Endothelial cell of hepatic sinusoid (primary cell): ENCODE data around the gene SEMA5A.

Experiments
- in situ Hi-C: cut with HindIII; loops from 2 replicates; pipeline ENCODE4 v1.10.0; 2017; ENCODE audit warnings: low sequenced_read_pairs

Gene SEMA5A

DNA sequence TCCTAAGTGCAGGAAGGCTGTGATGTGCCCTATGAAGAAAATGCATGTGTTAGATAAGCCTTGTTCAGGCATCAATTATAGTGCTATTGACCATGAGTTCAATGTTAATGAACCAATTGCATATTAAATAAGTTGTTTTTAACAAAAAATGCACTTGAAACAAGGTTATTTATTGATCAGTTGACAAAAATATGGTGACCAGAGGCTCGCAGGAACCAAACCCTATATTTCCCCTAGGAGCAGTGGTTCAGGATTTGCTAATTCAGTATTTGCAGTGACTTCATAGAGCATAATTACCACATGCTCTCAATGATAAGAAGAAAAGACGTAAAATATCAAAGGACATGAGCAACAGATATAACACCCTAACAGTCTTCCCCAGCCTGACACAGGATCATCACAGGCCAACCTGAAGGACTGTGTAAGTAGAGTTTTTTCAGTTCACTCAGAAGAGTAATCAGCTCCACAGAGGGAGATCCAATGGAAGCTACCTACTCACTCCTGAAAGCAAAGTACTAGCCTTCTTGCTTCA is 92.3 kb downstream of the SEMA5A start:
- in situ Hi-C loops, result no loop called here

DNA sequence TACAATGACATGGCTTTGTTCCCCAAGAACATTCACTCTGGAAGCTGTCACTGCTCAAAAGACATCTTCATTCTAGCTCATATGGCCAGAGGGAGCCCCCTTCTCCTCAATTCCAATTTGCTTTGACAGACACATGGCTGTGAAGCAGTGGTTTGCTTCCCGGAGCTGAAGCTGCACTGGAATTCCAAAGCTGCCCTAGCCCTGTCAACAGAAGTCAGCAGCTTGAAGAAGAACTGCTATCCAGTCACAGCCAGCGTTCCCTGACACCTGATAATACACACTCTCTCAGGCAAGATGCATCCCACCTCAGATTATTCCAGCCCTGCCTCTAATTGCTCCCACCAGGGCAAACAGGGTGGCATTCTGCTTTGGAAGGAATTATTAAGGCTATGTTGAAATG is 93.7 kb downstream of the SEMA5A start:
- in situ Hi-C loops, result no loop called here

DNA sequence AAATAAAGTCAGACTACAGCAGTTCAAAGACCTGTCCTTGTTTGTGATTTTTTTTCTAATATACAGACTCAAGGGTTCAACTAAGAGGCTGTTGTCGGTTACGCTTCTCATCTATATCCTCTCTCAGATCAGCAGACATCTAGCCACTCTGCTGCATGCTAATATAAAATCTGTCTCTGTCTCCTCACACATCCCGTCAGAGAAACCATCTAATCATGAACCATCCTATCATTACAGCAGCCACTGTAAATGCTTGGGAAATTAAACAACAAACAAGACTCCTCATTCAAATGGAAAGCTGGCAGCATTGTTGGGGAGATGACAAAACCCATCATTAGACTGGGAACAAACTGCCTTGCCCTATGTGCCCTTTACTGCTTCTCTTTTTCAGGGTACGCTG is 94.8 kb downstream of the SEMA5A start:
- in situ Hi-C loops, result no loop called here

DNA sequence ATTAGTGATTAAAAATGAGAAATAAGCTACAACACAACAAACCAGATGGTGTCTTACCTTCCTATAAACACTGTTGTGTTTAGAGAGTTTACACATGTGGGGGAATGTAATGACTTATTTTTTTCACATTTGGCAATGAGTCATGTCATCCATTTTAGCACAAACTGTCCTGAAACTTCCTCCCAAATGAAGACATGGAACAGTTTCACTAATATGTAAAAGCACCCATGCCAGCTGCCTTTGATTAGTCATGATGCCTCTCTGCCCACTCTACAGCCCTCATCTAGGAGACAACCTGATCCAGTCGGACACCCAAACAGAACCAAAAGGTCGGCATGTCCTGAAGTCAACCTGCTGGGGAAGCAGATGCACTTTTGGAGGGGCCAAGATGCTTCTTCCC is 98.2 kb downstream of the SEMA5A start:
- in situ Hi-C loops, result no loop called here

DNA sequence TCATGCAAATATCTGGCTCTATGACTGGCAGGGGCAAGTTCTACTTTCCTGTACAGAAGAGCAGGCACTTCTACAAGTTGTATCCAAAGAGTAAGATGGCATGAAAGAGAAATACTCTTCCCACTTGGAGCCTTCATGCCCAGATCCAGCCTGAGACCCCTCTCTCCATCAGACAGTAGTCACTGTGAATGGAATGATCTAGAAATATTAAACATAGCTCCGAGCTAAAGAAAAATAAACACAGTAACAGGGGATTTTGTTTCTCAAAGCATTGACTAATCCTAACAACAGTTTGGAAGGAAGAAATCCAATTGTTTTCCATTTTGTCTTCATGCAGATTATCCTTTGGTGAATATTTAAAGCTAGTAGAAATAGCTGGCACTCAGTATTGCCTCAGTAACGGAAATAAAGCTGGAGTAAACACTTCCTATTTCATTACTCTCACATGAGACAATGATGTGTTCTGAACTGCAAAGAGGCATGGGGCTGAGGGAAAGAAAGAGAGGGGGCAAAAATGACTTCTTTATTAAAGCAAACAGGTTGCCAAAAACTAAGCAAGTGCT is 100.0 kb downstream of the SEMA5A start:
- in situ Hi-C loops, result no loop called here

DNA sequence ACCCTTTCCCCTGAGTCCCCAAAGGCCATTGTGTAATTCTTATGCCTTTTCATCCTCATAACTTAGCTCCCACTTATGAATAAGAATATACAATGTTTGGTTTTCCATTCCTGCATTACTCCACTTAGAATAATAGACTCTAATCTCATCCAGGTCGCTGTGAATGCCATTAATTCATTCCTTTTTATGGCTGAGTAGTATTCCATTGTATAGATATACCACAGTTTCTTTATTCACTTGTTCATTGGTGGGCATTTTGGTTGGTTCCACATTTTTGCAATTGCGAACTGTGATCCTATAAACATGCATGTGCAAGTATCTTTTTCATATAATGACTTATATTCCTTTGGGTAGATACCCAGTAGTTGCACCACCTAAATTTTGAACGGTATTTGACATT is 101.5 kb downstream of the SEMA5A start:
- in situ Hi-C loops, result no loop called here

DNA sequence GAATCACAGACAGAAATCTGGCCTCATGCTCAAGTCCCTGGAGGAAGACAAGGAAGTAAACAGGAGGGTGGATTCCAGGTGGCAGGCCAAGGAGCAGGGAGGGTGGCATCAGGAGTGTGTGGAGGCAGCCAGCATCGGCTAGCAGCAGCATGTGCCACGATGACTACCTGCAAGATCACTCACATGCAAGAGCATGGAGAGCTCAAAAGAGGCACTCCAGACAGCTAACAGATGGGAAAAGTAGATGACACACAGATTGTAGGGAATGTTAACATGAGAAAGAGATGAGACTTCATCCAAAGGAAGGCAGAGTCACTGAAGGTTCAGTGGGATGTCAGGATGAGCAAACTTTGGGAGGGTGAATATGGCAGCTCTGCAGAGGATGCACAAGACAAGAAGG is 104.3 kb downstream of the SEMA5A start:
- in situ Hi-C loops, result no loop called here

DNA sequence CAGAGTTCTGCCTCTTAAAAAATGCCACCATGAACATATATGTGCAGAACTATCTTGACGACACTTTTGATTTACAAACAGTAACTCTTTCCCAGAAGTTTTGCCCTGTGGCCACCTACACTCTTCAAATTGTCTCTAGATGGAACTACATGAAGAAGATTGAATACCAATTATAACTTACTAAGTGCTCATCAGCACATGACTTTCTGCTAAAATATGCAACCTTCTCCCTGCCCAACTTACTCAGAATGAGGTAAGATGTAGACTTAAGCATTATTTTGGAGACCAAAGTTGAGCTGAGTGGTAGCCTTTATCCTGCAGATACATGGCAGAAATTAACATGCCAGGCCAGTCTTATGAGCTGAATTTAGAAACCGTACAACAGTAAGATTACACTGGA is 105.4 kb downstream of the SEMA5A start:
- in situ Hi-C loops, result no loop called here

DNA sequence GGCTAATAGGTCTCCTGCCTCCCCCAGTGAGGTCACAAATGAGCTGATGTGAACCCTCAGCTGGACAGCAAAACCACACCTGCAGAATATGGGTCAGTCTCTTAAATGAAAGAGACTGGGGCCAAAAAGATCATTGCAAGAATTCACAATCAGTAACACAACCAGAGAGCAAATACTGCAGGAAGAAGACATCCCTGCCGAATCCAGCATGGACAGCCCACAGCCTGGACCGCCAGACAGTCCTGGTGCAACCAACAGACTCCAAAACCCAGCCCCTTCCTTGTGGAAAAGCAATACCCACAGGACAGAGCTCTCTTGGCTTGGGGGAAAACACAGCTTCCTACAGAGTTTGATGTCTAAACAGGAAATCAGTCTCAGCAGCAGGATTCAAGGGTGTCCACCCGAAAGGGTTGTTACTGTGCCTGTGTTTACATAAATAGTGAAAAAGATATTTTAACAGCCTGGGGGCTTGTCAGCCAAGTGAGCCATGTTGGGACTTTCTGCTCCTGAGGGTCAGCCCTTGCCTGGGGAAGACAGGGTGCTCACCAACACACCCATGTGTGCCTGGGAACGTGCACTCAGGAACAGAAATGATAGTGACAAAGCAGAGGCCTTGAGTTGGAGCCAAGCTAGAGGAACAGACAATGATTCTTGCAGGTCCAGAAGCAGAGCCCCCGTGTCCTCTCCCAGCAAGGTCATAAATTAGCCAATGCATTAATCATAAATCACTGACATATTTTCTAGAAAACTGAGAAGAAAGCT is 106.2 kb downstream of the SEMA5A start:
- in situ Hi-C loops, result no loop called here

DNA sequence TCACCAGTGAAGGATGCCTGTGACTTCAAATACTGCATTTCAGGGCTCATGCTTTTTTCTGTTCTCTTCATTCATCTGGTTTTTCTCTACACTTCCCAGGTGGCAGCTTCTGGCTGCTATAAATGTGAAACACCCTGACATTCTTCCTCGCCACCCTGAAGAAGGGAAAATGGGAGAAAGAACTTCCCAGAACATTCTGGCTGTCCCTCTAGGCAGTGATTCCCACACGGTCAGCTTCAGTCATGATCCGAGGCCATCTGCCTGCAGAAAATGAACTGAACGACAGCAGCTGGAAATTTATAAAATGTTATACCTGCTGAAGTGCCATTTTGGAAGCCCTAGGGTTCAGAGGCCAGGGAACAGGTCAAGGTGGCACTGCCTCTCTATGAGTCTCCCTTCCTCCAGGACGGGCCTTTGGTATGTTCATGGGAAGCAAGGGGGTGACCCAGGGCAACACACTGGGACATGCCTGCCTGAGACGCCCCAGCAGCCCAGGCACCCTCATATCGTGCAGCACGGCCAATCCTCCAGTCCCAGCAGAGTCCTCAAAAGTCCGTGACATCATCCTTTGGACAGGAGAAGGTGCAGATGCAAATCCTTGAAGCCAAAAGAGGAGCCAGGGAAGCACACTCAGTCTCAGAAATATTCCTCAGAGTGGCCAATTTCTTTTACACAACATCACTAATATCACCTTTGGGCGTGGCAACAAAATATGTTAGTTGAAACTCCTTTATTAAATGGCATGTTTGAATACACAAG is 107.1 kb downstream of the SEMA5A start:
- in situ Hi-C loops, result no loop called here

DNA sequence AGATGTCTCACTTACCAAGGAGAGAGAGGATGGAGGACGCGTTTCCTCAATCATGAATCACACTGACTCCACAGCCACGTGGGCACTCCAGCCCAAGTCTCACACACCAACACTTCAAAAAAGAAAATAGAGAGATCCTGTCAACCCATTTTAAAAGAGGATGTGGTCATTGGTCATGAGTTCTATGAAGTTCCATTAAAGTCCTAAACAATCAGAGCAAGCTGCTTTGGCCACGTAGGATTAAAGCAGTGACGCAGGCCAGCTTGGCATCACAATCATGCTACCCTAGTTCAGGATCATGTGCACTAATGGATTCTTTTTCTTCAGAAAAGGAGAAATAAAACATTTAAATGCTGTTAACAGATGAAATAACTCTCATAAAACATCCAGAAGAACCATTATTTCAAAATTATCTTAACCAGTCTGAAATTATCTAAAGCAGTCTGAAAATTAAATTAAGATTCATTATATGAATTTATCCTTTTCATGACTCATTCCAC is 108.1 kb downstream of the SEMA5A start:
- in situ Hi-C loops, result no loop called here

DNA sequence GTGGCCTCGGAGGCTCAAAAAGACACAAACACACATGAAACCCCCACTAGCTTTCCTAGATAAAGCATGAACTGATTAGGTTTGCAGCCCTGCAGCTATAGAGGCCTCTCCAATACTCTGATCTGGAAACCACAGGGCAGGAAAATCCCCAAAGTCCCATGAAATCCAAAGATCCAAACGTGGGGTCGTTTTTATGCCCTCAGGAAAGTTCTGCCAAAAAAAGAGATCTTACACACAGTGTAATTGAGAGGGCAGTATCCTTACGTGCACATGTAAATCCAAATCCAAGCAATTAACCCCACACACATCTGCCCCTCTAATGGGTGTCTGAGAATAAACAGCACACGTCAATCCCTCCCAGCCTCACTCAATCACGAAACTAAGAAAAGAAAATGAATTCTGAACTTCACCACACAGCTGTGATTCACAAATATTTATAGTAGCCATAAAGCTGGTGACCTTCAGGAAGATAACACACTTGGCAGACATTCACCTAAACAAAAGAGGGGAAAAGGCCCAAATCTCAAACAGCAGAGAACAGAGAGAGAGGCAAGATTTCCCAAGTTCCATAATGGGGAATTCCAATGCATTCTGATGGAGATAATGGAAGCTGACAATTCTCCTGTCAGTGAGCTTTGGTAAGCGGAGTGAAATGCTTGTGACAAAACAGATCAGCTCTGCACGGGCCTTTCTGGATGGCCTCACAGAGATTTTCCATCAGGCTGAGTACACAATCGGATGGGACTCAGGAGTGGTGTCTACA is 114.2 kb downstream of the SEMA5A start:
- in situ Hi-C loops, result no loop called here

DNA sequence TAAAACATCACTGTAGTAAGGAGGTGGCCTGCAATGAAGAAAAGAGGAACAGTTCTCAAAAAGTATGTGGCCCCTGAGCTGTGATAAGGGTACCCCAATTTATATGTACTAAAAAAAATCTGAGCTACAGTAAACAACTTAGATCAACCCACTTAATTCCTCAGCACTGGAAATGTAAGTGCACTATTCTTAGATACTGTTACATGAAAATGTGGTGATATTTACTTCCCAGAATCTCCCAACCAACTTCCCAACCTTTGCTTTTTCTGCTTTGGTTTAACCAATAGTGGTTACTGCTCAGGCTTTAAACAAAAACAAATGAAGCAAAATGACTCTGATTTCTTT is 114.8 kb downstream of the SEMA5A start:
- in situ Hi-C loops, result no loop called here

DNA sequence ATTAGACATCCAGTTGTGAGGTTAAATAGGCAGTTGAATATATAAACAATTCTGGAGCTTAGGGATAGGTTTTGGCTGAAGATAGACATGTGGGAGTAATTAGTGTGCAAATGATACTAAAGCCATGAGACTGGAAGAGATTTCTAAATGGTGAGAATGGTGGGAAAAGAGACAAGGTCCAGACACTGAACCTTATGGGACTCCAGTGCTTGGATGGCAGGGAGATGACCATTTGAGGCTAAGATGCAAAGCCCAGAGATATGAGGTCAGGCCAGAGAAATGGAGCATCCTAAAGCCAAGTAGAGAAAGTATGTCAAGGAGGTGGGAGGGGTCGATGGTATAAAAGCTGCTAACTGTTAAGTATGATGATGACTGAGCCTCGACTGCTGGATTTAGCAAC is 115.6 kb downstream of the SEMA5A start:
- in situ Hi-C loops, result no loop called here

DNA sequence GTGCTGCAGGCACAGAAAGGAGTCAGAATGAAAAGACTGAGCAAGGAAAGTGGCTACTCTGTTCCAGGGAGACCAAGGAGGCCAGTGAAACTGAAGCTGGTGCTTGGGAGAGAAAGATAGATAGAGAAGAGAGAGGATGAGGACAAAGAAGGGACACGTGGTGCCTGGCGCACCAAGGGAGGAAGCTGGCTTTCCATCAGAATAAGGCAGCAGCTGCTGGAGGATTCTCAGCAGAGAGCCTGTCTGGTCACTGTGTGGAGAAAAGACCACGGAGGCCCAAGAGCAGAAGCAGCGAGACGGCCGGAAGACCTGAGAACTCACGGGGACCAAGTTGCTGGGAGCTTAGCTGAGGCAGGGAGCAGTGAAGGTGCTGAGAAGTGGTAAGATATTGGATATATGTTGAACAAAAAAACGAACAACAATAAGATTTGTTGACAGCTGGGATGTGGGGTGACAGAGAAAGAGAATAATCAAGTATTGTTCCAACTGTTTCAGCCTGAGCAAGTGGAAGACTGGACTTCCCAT is 116.1 kb downstream of the SEMA5A start:
- in situ Hi-C loops, result no loop called here

DNA sequence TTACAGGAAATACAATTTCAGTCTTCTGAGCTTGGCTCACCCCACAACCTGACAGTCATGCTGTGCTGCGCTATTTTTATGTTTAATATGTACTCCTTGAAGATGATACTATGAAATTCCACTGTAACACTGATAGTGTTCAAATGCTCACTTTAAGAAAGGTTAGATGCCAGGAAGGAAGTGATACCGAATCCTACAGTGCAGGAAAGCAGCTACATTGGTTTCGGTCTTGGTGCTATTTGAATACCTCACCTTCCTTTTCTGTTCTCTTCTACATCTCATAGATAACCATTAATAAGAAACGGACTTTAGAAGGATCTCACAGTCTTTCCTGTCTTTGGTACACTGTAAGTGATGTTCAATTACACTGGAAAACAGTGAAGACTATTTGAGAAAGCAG is 117.6 kb downstream of the SEMA5A start:
- in situ Hi-C loops, result no loop called here

DNA sequence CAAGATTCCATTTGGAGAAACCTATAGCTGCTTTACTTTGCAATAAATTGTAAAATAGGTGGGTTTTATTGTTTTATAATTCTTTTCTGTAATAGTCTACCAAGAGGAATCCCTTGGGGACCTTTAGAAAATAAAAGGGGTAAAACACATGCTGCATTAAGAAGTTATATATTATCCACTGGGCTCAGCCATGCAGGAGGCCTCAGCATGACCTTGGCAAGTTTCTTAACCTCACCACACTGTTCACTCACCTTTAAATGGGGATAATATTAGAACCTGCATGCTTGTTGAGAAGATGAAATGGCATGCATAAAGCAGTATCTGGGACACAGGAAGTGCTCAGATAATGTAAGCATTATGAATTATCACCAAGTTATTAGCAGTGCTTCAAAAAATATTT is 120.2 kb downstream of the SEMA5A start:
- in situ Hi-C loops, result no loop called here

DNA sequence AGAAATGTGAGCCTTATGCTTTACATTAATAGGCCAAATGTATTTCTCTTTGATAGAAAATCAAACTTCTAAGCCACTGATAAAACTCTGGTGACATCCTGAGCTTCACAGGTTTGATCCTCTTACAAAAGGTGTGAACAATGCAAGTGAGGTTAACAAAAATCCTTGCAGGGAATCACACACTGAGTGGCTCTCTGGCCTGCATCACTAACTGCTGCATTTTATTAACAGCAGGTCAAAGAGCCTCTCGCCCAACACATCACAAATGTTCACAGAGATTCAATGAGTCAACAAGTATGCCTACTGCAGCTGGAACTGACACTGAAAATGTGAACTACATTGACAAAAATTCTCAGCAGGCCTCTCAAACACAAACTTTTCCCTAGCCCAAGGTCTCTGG is 122.3 kb downstream of the SEMA5A start:
- in situ Hi-C loops, result no loop called here

DNA sequence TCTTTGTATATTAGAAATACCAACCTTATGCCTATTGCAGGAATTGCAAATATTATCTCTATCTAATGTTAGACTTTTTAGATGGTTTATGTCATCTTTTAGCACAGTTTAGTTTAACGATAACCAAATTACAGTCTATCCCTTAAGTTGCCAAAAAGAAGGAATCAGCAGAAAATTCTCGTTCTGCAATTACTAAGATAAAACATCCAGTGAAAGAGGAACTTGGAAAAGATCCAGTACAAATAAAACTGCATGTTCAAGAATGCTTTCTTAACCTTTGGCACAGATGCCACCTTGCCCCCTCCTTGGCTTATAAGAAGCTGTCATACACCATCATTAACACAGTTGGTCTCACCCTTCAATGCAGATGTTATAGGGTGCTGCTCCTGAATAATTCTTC is 124.0 kb downstream of the SEMA5A start:
- in situ Hi-C loops, result no loop called here

DNA sequence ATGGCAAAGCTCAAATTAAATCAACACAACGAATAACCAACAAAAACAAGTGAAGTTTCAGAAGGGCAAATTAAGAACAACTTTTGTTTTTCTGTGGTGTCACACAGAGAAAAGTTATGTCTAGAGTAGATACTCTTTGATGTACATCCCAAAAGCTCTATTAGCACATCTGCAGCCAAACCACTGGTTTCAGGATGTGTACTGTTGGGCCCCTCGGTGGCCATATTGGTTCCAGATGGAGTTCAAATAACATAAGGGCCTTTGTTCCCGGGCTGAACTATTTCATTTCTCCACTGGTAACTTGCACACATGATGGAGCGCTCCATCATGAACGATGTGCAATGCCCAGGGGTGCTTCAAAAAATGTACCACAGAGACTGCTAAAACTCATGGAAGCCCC is 126.1 kb downstream of the SEMA5A start:
- in situ Hi-C loops, result no loop called here

DNA sequence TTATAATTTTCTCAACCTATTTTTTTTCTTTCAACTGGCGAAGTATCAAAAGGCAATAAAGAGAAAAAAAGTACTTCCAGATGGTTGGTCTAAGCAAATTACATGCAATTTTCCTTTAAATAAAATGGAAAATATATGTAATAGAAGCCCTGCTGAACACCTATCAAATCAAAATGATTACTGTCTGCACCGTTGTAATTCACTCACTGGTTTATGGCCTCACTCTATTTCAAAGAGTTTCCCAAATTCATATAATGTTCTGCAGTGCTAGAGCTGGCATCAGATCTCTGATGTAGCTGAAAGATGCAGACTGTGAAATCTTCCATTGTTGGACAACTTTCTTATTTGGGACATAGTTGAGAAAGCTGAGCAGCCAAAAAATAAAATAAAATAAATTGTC is 130.3 kb downstream of the SEMA5A start:
- in situ Hi-C loops, result no loop called here
